ENCODE results near the gene POLN. TPM values are rescaled to one million over a fixed set of nuclear protein-coding genes. Genes with fewer than 3 reads are reported as not detected.
A peak's percentile ranks its signal among the peaks of the same experiment; 100 is the strongest.

POLN gene
- total and polyA plus RNA-seq, 2 of the 4 experiments (the other 2 are of a cell fraction), result 0.63 to 0.72 TPM

- Histone ChIP-seq H3K4ac (ENCODE audit: low read depth, low read length) (no peak overlapping the region), H2BK20ac (ENCODE audit: low read depth, low read length) (no peak overlapping the region), H3K9me3 (ENCODE audit: control insufficient read depth, insufficient read depth, low read length) (no peaks in the 10 kb centered on the region), H4K20me1 (ENCODE audit: insufficient read depth, low read length) (no peaks in the 10 kb centered on the region), H3K27ac (ENCODE audit: insufficient read depth, low read length) (no peak overlapping the region), H2BK15ac (ENCODE audit: low read depth, low read length) (no peak overlapping the region), H4K91ac (ENCODE audit: insufficient read depth, low read depth, low read length) (no peak overlapping the region), H2AK5ac (ENCODE audit: low read depth, low read length) (no peak overlapping the region), H2AFZ (replicated peaks; ENCODE audit: low read length, poor library complexity) (no peak overlapping the region), H3K4me2 (ENCODE audit: low read depth, low read length) (no peak overlapping the region), H3K14ac (replicated peaks; ENCODE audit: low read depth, low read length) (no peak overlapping the region), H3K56ac (ENCODE audit: extremely low read depth, insufficient read depth, low read length) (no peak overlapping the region), H4K5ac (ENCODE audit: low read depth, low read length) (no peak overlapping the region), H2BK5ac (ENCODE audit: low read depth, low read length, poor library complexity, severe bottlenecking) (no peak overlapping the region), H3K23ac (ENCODE audit: low read depth, low read length) (no peak overlapping the region), H3K4me3 (ENCODE audit: insufficient read depth, low read depth, low read length) (no peak overlapping the region), H3K36me3 (ENCODE audit: control insufficient read depth, insufficient read depth, low read length) (no peaks in the 10 kb centered on the region), H2BK120ac (ENCODE audit: low read depth, low read length) (no peak overlapping the region), H3K4me1 (ENCODE audit: control insufficient read depth, insufficient read depth, low read length) (no peaks in the 10 kb centered on the region), H3K27me3 (ENCODE audit: control insufficient read depth, insufficient read depth, low read length) (no peaks in the 10 kb centered on the region), H3K18ac (ENCODE audit: low read depth, low read length) (no peak overlapping the region), H3K79me1 (ENCODE audit: low read depth in 1 of 2, low read length in 2 of 2) (no peaks in the 10 kb centered on the region; a peak in 1 of 4 replicates), H2AK9ac (replicated peaks; ENCODE audit: low read depth, low read length, poor library complexity) (no peak overlapping the region), H3K9ac (ENCODE audit: low read depth, low read length) (no peak overlapping the region), H4K8ac (ENCODE audit: low read depth in 2 of 2, low read length in 2 of 2) (no peak overlapping the region), H3K9me1 (ENCODE audit: insufficient read depth, low read length) (peaks cover 4% of the 10 kb centered on the region; the same call in 1 of the 2 replicates)
- dilution Hi-C loops (cut with HindIII; ENCODE audit: low sequenced_read_pairs, unreplicated experiment) (no loop called here), in situ Hi-C loops (cut with MboI; ENCODE audit: low sequenced_read_pairs) (no loop called here), intact Hi-C loops (cut with micrococcal nuclease) (no loop called here)
- DNase-seq (peak; percentile 44), ATAC-seq (ENCODE audit: low read depth) (peak; percentile 57)
- ChIA-PET POLR2A (ENCODE audit: unreplicated experiment) (no interaction called here), CTCF (no interaction called here)
- no TSS peak for BruUV-seq (replicated peaks)
- WGBS, 2 experiments (ENCODE audit: extremely low coverage in 2 of 2, insufficient read length in 1 of 2), result no CpG with 5 or more reads among the region's 3 CpGs
- TF ChIP-seq CEBPB (IDR thresholded peaks at IDR 0.05; ENCODE audit: low read depth, low read length) (peak; percentile 46; the same call in 1 of the 2 replicates), MXI1 (IDR thresholded peaks at IDR 0.05; ENCODE audit: borderline replicate concordance, low read depth, low read length) (no peak)
These were observed 58.9 kb downstream of the POLN start for GRCh38 chr4:2182994-2183393.

All from IMR-90 (cell line).